HepG2 (cell line): ENCODE measurements around the gene LNX2. TPM values are rescaled to one million over a fixed set of nuclear protein-coding genes. Genes with fewer than 3 reads are reported as not detected.

ENCODE experiments used
- ELF3 ChIP-seq: IDR thresholded peaks from 2 replicates; pipeline ENCODE4 v1.6.1; 2016; ENCODE audit warnings: missing genetic modification reagents, missing compliant biosample characterization
- FOXP1 ChIP-seq, 2 experiments: fragments of 450-650 bp in 1 of 2; IDR thresholded peaks; 2 replicates each; pipeline ENCODE4 v1.6.1; 2017 to 2018; ENCODE audit warnings: antibody characterized with exemption in 1 of 2
- GATAD2A ChIP-seq: IDR thresholded peaks from 2 replicates; pipeline ENCODE4 v1.6.1; 2016
- HDAC2 ChIP-seq: sonication (generic); formaldehyde crosslinking; IDR thresholded peaks from 2 replicates; pipeline ENCODE4 v1.4.0; 2020; ENCODE audit warnings: missing genetic modification reagents
- IRF2 ChIP-seq: IDR thresholded peaks from 2 replicates; pipeline ENCODE4 v1.6.1; 2018; ENCODE audit warnings: missing genetic modification reagents, missing compliant biosample characterization
- ISL2 ChIP-seq: sonication (generic); formaldehyde crosslinking; IDR thresholded peaks from 2 replicates; pipeline ENCODE4 v1.5.0; 2020; ENCODE audit warnings: missing genetic modification reagents
- LCORL ChIP-seq, 2 experiments: fragments of 450-650 bp in 1 of 2; sonication (generic) in 1 of 2; formaldehyde crosslinking in 1 of 2; IDR thresholded peaks; 2 replicates each; pipeline versions ENCODE4 v1.5.0 to v1.6.1; 2017 to 2020; ENCODE audit warnings: antibody characterized with exemption in 1 of 2, missing genetic modification reagents in 1 of 2
- NBN ChIP-seq: fragments of 450-650 bp; conservative IDR thresholded peaks from 2 replicates; pipeline ENCODE4 v1.6.1; 2017
- NCOA2 ChIP-seq: sonication (generic); formaldehyde crosslinking; IDR thresholded peaks from 2 replicates; pipeline ENCODE4 v1.8.0; 2022; ENCODE audit warnings: inconsistent platforms
- NR2C2 ChIP-seq: sonication (generic); formaldehyde crosslinking; IDR thresholded peaks from 2 replicates; pipeline ENCODE4 v1.4.0; 2020; ENCODE audit warnings: missing genetic modification reagents, mild to moderate bottlenecking, moderate library complexity, borderline replicate concordance
- PHF8 ChIP-seq: sonication (generic); formaldehyde crosslinking; IDR thresholded peaks from 2 replicates; pipeline ENCODE4 v1.5.0; 2020; ENCODE audit warnings: missing genetic modification reagents
- REXO4 ChIP-seq: sonication (generic); formaldehyde crosslinking; IDR thresholded peaks from 2 replicates; pipeline ENCODE4 v1.8.0; 2022; ENCODE audit warnings: missing genetic modification reagents, mild to moderate bottlenecking, borderline replicate concordance
- ZFYVE20 ChIP-seq: sonication (generic); formaldehyde crosslinking; IDR thresholded peaks from 2 replicates; pipeline ENCODE4 v1.8.0; 2023; ENCODE audit warnings: low read depth, mild to moderate bottlenecking, moderate library complexity, missing genetic modification reagents, borderline replicate concordance
- ZMAT3 ChIP-seq: sonication (generic); formaldehyde crosslinking; conservative IDR thresholded peaks from 2 replicates; pipeline ENCODE4 v1.7.0; 2021; ENCODE audit warnings: missing genetic modification reagents
- ZNF580 ChIP-seq: IDR thresholded peaks from 2 replicates; pipeline ENCODE4 v1.6.1; 2016; ENCODE audit warnings: low read depth, borderline replicate concordance
- polyA plus RNA-seq, 8 experiments: library from polyadenylated mRNA; depleted of rRNA in 3 of 8; stranded (reverse) in 7 of 8; unstranded in 1 of 8; fragments of >200 nt; fragmentation: Illumina TruSeq in 4 of 8; extraction: Trizol in 4 of 8; gene quantifications; 2 replicates each; pipeline versions ENCODE4 v1.2.1 to v1.2.3, GENCODE V29; 2011 to 2016; ENCODE audit warnings: low read depth in 4 of 8, missing spikeins in 1 of 8, mixed read lengths in 1 of 8; ENCODE audit not compliant: insufficient read depth in 1 of 8
- total RNA-seq, 5 experiments: library from RNA; depleted of rRNA; stranded (reverse); fragments of >200 nt; fragmentation: Illumina TruSeq; extraction: Trizol; gene quantifications; 2 replicates each; pipeline ENCODE4 v1.2.3, GENCODE V29; 2016; ENCODE audit warnings: low read depth in 1 of 5
- TF ChIP-seq, protein P1 (sequence below): sonication (generic); formaldehyde crosslinking; IDR thresholded peaks from 2 replicates; pipeline ENCODE4 v1.4.0; 2020; ENCODE audit warnings: mild to moderate bottlenecking, missing genetic modification reagents
- TF ChIP-seq, protein P2 (sequence below): sonication (generic); formaldehyde crosslinking; IDR thresholded peaks from 2 replicates; pipeline ENCODE4 v1.4.0; 2020; ENCODE audit warnings: missing genetic modification reagents, borderline replicate concordance

The LNX2 gene
- total and polyA plus RNA-seq, 2 of the 13 experiments (the other 11 are each of a cell fraction or from before 2014, with no cell fraction given): 9.2 to 9.7 TPM

GRCh38 chr13:27625839-27626238, 5.5 kb upstream of the LNX2 start (continued):
- TF ChIP-seq, protein P1, sequence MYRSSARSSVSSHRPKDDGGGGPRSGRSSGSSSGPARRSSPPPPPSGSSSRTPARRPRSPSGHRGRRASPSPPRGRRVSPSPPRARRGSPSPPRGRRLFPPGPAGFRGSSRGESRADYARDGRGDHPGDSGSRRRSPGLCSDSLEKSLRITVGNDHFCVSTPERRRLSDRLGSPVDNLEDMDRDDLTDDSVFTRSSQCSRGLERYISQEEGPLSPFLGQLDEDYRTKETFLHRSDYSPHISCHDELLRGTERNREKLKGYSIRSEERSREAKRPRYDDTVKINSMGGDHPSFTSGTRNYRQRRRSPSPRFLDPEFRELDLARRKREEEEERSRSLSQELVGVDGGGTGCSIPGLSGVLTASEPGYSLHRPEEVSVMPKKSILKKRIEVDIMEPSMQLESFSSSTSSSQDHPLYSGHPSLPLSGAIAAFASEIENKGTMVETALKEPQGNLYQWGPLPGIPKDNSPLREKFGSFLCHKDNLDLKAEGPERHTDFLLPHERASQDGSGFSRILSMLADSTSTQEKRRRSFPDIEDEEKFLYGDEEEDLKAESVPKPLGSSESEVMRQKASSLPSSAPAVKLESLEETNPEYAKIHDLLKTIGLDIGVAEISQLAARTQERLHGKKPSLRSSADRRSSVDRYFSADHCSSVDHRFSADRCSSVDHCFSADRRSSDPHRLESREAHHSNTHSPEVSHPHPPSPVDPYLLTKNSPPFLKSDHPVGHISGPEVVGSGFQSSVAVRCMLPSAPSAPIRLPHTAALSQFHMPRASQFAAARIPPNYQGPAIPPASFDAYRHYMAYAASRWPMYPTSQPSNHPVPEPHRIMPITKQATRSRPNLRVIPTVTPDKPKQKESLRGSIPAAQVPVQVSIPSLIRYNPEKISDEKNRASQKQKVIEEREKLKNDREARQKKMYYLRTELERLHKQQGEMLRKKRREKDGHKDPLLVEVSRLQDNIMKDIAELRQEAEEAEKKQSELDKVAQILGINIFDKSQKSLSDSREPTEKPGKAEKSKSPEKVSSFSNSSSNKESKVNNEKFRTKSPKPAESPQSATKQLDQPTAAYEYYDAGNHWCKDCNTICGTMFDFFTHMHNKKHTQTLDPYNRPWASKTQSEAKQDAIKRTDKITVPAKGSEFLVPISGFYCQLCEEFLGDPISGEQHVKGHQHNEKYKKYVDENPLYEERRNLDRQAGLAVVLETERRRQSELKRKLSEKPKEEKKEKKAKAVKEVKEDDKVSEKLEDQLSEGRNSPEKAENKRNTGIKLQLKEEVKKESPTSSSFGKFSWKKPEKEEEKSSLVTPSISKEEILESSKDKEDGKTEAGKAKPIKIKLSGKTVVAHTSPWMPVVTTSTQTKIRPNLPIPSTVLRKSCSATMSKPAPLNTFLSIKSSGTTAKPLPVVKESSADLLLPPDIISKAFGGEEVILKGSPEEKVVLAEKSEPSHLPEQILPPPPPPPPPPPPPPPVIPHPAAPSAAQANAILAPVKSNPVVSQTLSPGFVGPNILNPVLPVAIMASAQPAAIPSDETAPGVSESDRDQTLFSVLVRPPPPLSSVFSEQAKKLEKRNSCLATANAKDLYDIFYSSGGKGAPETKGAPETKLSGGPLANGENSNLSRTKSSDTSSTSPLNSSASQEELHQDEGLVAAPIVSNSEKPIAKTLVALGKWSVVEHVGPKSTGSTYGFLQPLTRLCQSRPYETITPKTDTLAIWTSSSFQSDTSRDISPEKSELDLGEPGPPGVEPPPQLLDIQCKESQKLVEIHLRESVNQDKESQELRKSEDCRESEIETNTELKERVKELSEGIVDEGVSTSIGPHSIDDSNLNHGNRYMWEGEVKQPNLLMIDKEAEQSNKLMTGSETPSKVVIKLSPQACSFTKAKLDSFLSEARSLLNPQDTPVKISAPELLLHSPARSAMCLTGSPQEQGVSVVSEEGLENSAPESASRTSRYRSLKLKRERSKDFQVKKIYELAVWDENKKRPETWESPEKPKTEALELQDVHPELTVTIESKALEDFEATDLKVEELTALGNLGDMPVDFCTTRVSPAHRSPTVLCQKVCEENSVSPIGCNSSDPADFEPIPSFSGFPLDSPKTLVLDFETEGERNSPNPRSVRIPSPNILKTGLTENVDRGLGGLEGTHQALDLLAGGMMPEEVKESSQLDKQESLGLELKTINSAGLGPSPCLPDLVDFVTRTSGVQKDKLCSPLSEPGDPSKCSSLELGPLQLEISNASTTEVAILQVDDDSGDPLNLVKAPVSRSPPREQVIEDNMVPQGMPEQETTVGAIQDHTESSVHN (CRISPR knock-in tag): no peak
- TF ChIP-seq IRF2 (CRISPR knock-in tag) (peak; percentile 40; the same call in 1 of the 2 replicates), NBN (no peak), NCOA2 (peak; percentile 89), ZMAT3 (CRISPR knock-in tag) (no peak), LCORL (IDR thresholded peaks at IDR 0.05) (peak; percentile 33; the same call in 1 of the 2 replicates), LCORL (CRISPR knock-in tag; IDR thresholded peaks at IDR 0.05) (peak; percentile 30; the same call in 1 of the 2 replicates), HDAC2 (CRISPR knock-in tag) (peak; percentile 40), ZFYVE20 (no peak), ZNF580 (CRISPR knock-in tag) (no peak), REXO4 (CRISPR knock-in tag) (no peak), FOXP1 (IDR thresholded peaks at IDR 0.05) (no peak), FOXP1 (CRISPR knock-in tag; IDR thresholded peaks at IDR 0.05) (peak; percentile 62; the same call in 1 of the 2 replicates), GATAD2A (CRISPR knock-in tag) (peak; percentile 81), NR2C2 (CRISPR knock-in tag) (0 out of 2 replicates have a peak, but pooled peaks have one; percentile 16), PHF8 (CRISPR knock-in tag) (no peak), ELF3 (peak; percentile 68; the same call in 1 of the 2 replicates), ISL2 (CRISPR knock-in tag) (peak; percentile 90)
- TF ChIP-seq, protein P2, sequence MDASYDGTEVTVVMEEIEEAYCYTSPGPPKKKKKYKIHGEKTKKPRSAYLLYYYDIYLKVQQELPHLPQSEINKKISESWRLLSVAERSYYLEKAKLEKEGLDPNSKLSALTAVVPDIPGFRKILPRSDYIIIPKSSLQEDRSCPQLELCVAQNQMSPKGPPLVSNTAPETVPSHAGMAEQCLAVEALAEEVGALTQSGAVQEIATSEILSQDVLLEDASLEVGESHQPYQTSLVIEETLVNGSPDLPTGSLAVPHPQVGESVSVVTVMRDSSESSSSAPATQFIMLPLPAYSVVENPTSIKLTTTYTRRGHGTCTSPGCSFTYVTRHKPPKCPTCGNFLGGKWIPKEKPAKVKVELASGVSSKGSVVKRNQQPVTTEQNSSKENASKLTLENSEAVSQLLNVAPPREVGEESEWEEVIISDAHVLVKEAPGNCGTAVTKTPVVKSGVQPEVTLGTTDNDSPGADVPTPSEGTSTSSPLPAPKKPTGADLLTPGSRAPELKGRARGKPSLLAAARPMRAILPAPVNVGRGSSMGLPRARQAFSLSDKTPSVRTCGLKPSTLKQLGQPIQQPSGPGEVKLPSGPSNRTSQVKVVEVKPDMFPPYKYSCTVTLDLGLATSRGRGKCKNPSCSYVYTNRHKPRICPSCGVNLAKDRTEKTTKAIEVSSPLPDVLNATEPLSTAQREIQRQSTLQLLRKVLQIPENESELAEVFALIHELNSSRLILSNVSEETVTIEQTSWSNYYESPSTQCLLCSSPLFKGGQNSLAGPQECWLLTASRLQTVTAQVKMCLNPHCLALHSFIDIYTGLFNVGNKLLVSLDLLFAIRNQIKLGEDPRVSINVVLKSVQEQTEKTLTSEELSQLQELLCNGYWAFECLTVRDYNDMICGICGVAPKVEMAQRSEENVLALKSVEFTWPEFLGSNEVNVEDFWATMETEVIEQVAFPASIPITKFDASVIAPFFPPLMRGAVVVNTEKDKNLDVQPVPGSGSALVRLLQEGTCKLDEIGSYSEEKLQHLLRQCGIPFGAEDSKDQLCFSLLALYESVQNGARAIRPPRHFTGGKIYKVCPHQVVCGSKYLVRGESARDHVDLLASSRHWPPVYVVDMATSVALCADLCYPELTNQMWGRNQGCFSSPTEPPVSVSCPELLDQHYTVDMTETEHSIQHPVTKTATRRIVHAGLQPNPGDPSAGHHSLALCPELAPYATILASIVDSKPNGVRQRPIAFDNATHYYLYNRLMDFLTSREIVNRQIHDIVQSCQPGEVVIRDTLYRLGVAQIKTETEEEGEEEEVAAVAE: no peak
